Thoracic aorta (tissue), 2 donors: ENCODE results near the gene FURIN. TPM values are rescaled to one million over a fixed set of nuclear protein-coding genes. Genes with fewer than 3 reads are reported as not detected.

Experiments used
- ATAC-seq: fragments of 150-250 bp; one replicate; pipeline ENCODE4 v1.8.0; 2017; ENCODE audit warnings: low read depth; ENCODE audit not compliant: insufficient number of reproducible peaks, low FRiP score
- DNase-seq: peaks from one replicate; pipeline ENCODE4 v3.0.0-alpha.2; 2020; ENCODE audit warnings: low spot score
- H3K27ac ChIP-seq, 2 donors: fragments of 200-600 bp; sonication (generic); 1 replicate in 1 of 2; 2 replicates in 1 of 2; pipeline ENCODE4 v1.5.1; 2016; ENCODE audit warnings: mild to moderate bottlenecking in 2 of 2, moderate library complexity in 2 of 2
- H3K27me3 ChIP-seq: fragments of 200-600 bp; sonication (generic); replicated peaks from 2 replicates; pipeline ENCODE4 v1.6.0; 2016; ENCODE audit warnings: mild to moderate bottlenecking; ENCODE audit not compliant: insufficient read depth
- H3K36me3 ChIP-seq: fragments of 200-600 bp; sonication (generic); one replicate; pipeline ENCODE4 v1.5.1; 2016
- H3K4me1 ChIP-seq, 2 donors: fragments of 200-600 bp; sonication (generic); 1 replicate in 1 of 2; 2 replicates in 1 of 2; pipeline versions ENCODE4 v1.5.1 to v1.6.0; 2016; ENCODE audit warnings: low read depth in 2 of 2, mild to moderate bottlenecking in 1 of 2; ENCODE audit not compliant: control insufficient read depth in 1 of 2
- H3K4me3 ChIP-seq: fragments of 200-600 bp; sonication (generic); 2 replicates; pipeline ENCODE4 v1.5.1; 2016; ENCODE audit warnings: mild to moderate bottlenecking
- H3K9me3 ChIP-seq: fragments of 200-600 bp; sonication (generic); 2 replicates; pipeline ENCODE4 v1.5.1; 2016
- total RNA-seq, 2 donors: library from RNA; depleted of rRNA; stranded (reverse); fragments of >200 nt; gene quantifications; one replicate each; pipeline versions ENCODE4 v1.1.0 to v1.2.3, GENCODE V29; 2016
- TF ChIP-seq, protein P1 (sequence below): fragments of 200-600 bp; sonication (generic); IDR thresholded peaks from one replicate; pipeline ENCODE4 v1.5.1; 2019; ENCODE audit warnings: antibody characterized with exemption

The FURIN gene
- total RNA-seq, 2 donors from 2014 or later, result 78.4 to 89.7 TPM

DNA sequence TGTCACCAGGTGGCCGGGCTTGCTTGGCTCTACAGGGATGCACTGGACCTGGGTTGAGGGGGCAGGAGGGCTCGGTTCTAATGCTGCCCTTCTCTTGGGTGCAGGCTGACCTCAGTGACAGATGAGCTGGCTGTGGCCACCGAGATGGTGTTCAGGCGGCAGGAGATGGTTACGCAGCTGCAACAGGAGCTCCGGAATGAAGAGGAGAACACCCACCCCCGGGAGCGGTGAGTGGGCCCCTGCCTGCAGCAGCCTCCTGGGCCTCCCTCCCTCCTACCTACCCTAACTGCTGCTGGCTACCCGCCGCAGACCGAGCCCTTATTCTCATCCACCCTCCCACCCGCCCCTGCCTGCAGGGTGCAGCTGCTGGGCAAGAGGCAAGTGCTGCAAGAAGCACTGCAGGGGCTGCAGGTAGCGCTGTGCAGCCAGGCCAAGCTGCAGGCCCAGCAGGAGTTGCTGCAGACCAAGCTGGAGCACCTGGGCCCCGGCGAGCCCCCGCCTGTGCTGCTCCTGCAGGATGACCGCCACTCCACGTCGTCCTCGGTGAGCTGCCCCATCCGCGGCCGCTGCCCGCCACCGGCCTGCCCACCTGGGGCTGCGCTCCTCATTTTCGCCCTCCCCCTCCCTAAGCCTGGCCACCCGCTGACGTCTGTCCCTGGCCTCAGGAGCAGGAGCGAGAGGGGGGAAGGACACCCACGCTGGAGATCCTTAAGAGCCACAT lies 21.5 kb downstream of the FURIN start:
- H3K4me3 ChIP-seq, result no peak overlapping the region
- H3K27ac ChIP-seq, result no peak overlapping the region
- peaks cover 49% of the 10 kb centered on the region for H3K36me3 ChIP-seq
- no peak for ATAC-seq
- H3K4me1 ChIP-seq, result peaks cover 13 to 14% of the 10 kb centered on the region in 2 donors
- H3K9me3 ChIP-seq, result no peaks in the 10 kb centered on the region
- H3K27me3 ChIP-seq, result no peaks in the 10 kb centered on the region
- TF ChIP-seq, protein P1, sequence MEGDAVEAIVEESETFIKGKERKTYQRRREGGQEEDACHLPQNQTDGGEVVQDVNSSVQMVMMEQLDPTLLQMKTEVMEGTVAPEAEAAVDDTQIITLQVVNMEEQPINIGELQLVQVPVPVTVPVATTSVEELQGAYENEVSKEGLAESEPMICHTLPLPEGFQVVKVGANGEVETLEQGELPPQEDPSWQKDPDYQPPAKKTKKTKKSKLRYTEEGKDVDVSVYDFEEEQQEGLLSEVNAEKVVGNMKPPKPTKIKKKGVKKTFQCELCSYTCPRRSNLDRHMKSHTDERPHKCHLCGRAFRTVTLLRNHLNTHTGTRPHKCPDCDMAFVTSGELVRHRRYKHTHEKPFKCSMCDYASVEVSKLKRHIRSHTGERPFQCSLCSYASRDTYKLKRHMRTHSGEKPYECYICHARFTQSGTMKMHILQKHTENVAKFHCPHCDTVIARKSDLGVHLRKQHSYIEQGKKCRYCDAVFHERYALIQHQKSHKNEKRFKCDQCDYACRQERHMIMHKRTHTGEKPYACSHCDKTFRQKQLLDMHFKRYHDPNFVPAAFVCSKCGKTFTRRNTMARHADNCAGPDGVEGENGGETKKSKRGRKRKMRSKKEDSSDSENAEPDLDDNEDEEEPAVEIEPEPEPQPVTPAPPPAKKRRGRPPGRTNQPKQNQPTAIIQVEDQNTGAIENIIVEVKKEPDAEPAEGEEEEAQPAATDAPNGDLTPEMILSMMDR, result no peak
- no peak for DNase-seq

DNA sequence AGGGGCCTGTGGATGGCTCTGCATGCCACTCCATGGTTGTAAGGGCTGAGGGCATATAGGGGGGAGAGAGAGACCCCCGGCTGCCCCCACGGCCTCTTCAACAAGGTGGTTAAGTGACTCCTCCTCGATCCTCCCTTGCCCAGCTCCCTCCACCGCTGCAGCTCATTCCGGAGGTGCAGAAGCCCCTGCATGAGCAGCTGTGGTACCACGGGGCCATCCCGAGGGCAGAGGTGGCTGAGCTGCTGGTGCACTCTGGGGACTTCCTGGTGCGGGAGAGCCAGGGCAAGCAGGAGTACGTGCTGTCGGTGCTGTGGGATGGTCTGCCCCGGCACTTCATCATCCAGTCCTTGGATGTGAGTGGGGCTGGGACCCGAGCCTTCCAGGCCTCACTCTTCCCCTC lies 22.5 kb downstream of the FURIN start:
- Histone ChIP-seq H3K4me1 (peaks cover 5% of the 10 kb centered on the region in 2 donors), H3K4me3 (no peak overlapping the region), H3K36me3 (peaks cover 56% of the 10 kb centered on the region), H3K27ac (no peak overlapping the region), H3K9me3 (no peaks in the 10 kb centered on the region), H3K27me3 (no peaks in the 10 kb centered on the region)
- ATAC-seq (no peak), DNase-seq (no peak)
- TF ChIP-seq, protein P1, result no peak

DNA sequence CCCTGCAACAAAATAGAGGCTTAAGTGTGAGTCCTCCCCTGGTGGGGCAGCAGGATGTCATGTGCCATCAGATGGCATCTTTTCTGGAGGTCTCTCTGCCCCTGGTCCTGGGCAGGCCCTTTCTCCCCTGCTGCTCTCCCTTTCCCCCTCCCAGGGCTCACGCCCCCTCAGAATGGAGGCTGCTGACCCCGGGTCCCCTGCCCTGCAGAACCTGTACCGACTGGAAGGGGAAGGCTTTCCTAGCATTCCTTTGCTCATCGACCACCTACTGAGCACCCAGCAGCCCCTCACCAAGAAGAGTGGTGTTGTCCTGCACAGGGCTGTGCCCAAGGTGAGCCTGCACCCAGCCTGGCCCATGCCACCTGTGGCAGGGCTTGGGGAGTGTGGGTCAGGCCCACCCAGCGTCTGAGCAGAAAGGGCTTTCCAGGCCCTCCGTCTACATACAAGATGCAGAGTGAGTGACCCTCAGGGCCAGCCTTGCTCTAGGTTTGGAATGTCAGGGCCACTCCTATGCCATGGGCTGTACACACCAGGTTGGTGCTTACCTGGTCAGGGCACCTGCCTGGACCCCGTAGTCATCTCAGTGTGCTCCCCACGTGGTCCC lies 23.1 kb downstream of the FURIN start:
- H3K9me3 ChIP-seq, result no peaks in the 10 kb centered on the region
- H3K36me3 ChIP-seq, result peaks cover 56% of the 10 kb centered on the region
- DNase-seq, result no peak
- H3K4me3 ChIP-seq, result no peak overlapping the region
- ATAC-seq, result no peak
- no peaks in the 10 kb centered on the region for H3K27me3 ChIP-seq
- TF ChIP-seq, protein P1, result no peak
- H3K4me1 ChIP-seq, result peaks cover 0 to under 1% of the 10 kb centered on the region in 2 donors
- H3K27ac ChIP-seq, result no peak overlapping the region

- no peaks in the 10 kb centered on the region for H3K4me1 ChIP-seq
Observed at GRCh38 chr15:90892023-90892422, 23.6 kb downstream of the FURIN start.

More at GRCh38 chr15:90892023-90892422, 23.6 kb downstream of the FURIN start:
- Histone ChIP-seq H3K27ac (no peak overlapping the region), H3K27me3 (no peaks in the 10 kb centered on the region), H3K4me3 (no peak overlapping the region), H3K9me3 (no peaks in the 10 kb centered on the region), H3K36me3 (peaks cover 56% of the 10 kb centered on the region)
- no peak for ATAC-seq
- DNase-seq, result no peak
- TF ChIP-seq, protein P1, result no peak
